IMR-90 (cell line): Measurements from ENCODE around the gene PRKACG. TPM values are rescaled to one million over a fixed set of nuclear protein-coding genes. Genes with fewer than 3 reads are reported as not detected.

Experiments used
- ATAC-seq: fragments of 200-7000 bp; cut with Tn5 transposase; 2 replicates; pipeline ENCODE4 v1.9.1; 2020; ENCODE audit warnings: low read depth, mild to moderate bottlenecking, moderate library complexity
- BruUV-seq: library from RNA; stranded (reverse); fragments of 400-500 nt; replicated peaks from 2 replicates; lab custom pipeline; 2021; lab: Mats Ljungman, UMichigan
- CTCF ChIA-PET: fragments of 300-600 bp; formaldehyde crosslinking; extraction: SDS; loops from one replicate; lab custom pipeline; 2021; ENCODE audit warnings: antibody characterized with exemption; lab: Yijun Ruan, JAX
- POLR2A ChIA-PET: fragments of 300-600 bp; sonication (Branson Sonifier 250); formaldehyde crosslinking; loops from one replicate; lab custom pipeline; 2022; ENCODE audit warnings: antibody characterized with exemption; ENCODE audit not compliant: unreplicated experiment; lab: Charles Lee
- DNase-seq: peaks from one replicate; pipeline ENCODE4 v3.0.0; 2013
- H2AFZ ChIP-seq: replicated peaks from 2 replicates; pipeline ENCODE3; 2013; ENCODE audit warnings: low read length, mild to moderate bottlenecking; ENCODE audit not compliant: poor library complexity
- H2AK5ac ChIP-seq: 2 replicates; pipeline ENCODE4 v1.6.1; 2013; ENCODE audit warnings: low read depth, low read length, inconsistent platforms
- H2AK9ac ChIP-seq: replicated peaks from 2 replicates; pipeline ENCODE3; 2013; ENCODE audit warnings: mild to moderate bottlenecking, low read depth, low read length, moderate library complexity; ENCODE audit not compliant: poor library complexity
- H2BK120ac ChIP-seq: 2 replicates; pipeline ENCODE4 v1.6.1; 2013; ENCODE audit warnings: low read depth, low read length, inconsistent platforms
- H2BK15ac ChIP-seq: 3 replicates; pipeline ENCODE4 v1.6.1; 2013; ENCODE audit warnings: low read depth, low read length, inconsistent platforms
- H2BK20ac ChIP-seq: 2 replicates; pipeline ENCODE4 v1.6.1; 2013; ENCODE audit warnings: low read depth, mild to moderate bottlenecking, inconsistent platforms, low read length, moderate library complexity
- H2BK5ac ChIP-seq: 2 replicates; pipeline ENCODE4 v1.6.1; 2013; ENCODE audit warnings: mild to moderate bottlenecking, low read depth, low read length, inconsistent platforms; ENCODE audit not compliant: poor library complexity, severe bottlenecking
- H3K14ac ChIP-seq: replicated peaks from 2 replicates; pipeline ENCODE4 v1.6.1; 2013; ENCODE audit warnings: low read depth, low read length, inconsistent platforms
- H3K18ac ChIP-seq: 2 replicates; pipeline ENCODE4 v1.6.1; 2013; ENCODE audit warnings: low read depth, low read length, control low read depth
- H3K23ac ChIP-seq: 2 replicates; pipeline ENCODE4 v1.6.1; 2013; ENCODE audit warnings: low read depth, low read length, inconsistent platforms
- H3K27ac ChIP-seq: 2 replicates; pipeline ENCODE4 v1.5.1; 2013; ENCODE audit warnings: mild to moderate bottlenecking, control low read depth, low read length; ENCODE audit not compliant: insufficient read depth
- H3K27me3 ChIP-seq: 2 replicates; pipeline ENCODE4 v1.6.1; 2013; ENCODE audit warnings: low read length; ENCODE audit not compliant: control insufficient read depth, insufficient read depth
- H3K36me3 ChIP-seq: 2 replicates; pipeline ENCODE4 v1.6.1; 2013; ENCODE audit warnings: low read length, mixed read lengths; ENCODE audit not compliant: control insufficient read depth, insufficient read depth
- H3K4ac ChIP-seq: 2 replicates; pipeline ENCODE4 v1.6.1; 2013; ENCODE audit warnings: low read depth, low read length, inconsistent platforms
- H3K4me1 ChIP-seq: 2 replicates; pipeline ENCODE4 v1.6.1; 2013; ENCODE audit warnings: low read length, mixed read lengths; ENCODE audit not compliant: control insufficient read depth, insufficient read depth
- H3K4me2 ChIP-seq: 2 replicates; pipeline ENCODE4 v1.6.1; 2013; ENCODE audit warnings: low read depth, mild to moderate bottlenecking, control low read depth, low read length, moderate library complexity
- H3K4me3 ChIP-seq: 2 replicates; pipeline ENCODE4 v1.5.1; 2013; ENCODE audit warnings: low read depth, mild to moderate bottlenecking, control low read depth, low read length, moderate library complexity; ENCODE audit not compliant: insufficient read depth
- H3K56ac ChIP-seq: 2 replicates; pipeline ENCODE4 v1.6.1; 2013; ENCODE audit warnings: low read length, inconsistent platforms; ENCODE audit not compliant: insufficient read depth; ENCODE audit errors: extremely low read depth
- H3K79me1 ChIP-seq, 2 experiments: 2 replicates each; pipeline ENCODE4 v1.6.1; 2013; ENCODE audit warnings: low read length in 2 of 2, inconsistent platforms in 1 of 2, low read depth in 1 of 2
- H3K9ac ChIP-seq: 2 replicates; pipeline ENCODE4 v1.6.1; 2013; ENCODE audit warnings: low read depth, low read length, control low read depth
- H3K9me1 ChIP-seq: 2 replicates; pipeline ENCODE4 v1.6.1; 2013; ENCODE audit warnings: low read length, inconsistent platforms; ENCODE audit not compliant: insufficient read depth
- H3K9me3 ChIP-seq: 2 replicates; pipeline ENCODE4 v1.6.1; 2013; ENCODE audit warnings: low read length; ENCODE audit not compliant: control insufficient read depth, insufficient read depth
- H4K20me1 ChIP-seq: 2 replicates; pipeline ENCODE4 v1.6.1; 2013; ENCODE audit warnings: low read length, inconsistent platforms; ENCODE audit not compliant: insufficient read depth
- H4K5ac ChIP-seq: 2 replicates; pipeline ENCODE4 v1.6.1; 2013; ENCODE audit warnings: mild to moderate bottlenecking, low read depth, low read length, control low read depth
- H4K8ac ChIP-seq, 2 experiments: 2 replicates each; pipeline ENCODE4 v1.6.1; 2013; ENCODE audit warnings: low read depth in 2 of 2, low read length in 2 of 2, control low read depth in 1 of 2, inconsistent platforms in 1 of 2
- H4K91ac ChIP-seq: 2 replicates; pipeline ENCODE4 v1.6.1; 2013; ENCODE audit warnings: low read depth, low read length, inconsistent platforms; ENCODE audit not compliant: insufficient read depth
- BHLHE40 ChIP-seq: fragments of 150-350 bp; IDR thresholded peaks from 2 replicates; pipeline ENCODE4 v1.6.1; 2016; ENCODE audit warnings: mild to moderate bottlenecking, low read depth, low read length
- CEBPB ChIP-seq: IDR thresholded peaks from 2 replicates; pipeline ENCODE4 v1.6.1; 2012; ENCODE audit warnings: low read depth, low read length, improper control_type of control experiment
- CHD1 ChIP-seq: IDR thresholded peaks from 2 replicates; pipeline ENCODE4 v1.6.1; 2012; ENCODE audit warnings: low read depth, low read length, improper control_type of control experiment
- FOS ChIP-seq: fragments of 150-350 bp; IDR thresholded peaks from 2 replicates; pipeline ENCODE4 v1.6.1; 2016; ENCODE audit warnings: low read depth, low read length
- MAZ ChIP-seq: IDR thresholded peaks from 2 replicates; pipeline ENCODE4 v1.6.1; 2012; ENCODE audit warnings: low read depth, mild to moderate bottlenecking, low read length, improper control_type of control experiment, moderate library complexity, borderline replicate concordance
- MXI1 ChIP-seq: IDR thresholded peaks from 2 replicates; pipeline ENCODE4 v1.6.1; 2012; ENCODE audit warnings: low read depth, mild to moderate bottlenecking, low read length, moderate library complexity, borderline replicate concordance
- NFE2L2 ChIP-seq: fragments of 150-350 bp; IDR thresholded peaks from 2 replicates; pipeline ENCODE4 v1.6.1; 2016; ENCODE audit warnings: low read depth, mild to moderate bottlenecking, low read length
- POLR2A ChIP-seq: IDR thresholded peaks from 2 replicates; pipeline ENCODE4 v1.6.1; 2012; ENCODE audit warnings: mild to moderate bottlenecking, low read depth, low read length
- RAD21 ChIP-seq: IDR thresholded peaks from 2 replicates; pipeline ENCODE4 v1.6.1; 2012; ENCODE audit warnings: low read length, improper control_type of control experiment
- RFX5 ChIP-seq: IDR thresholded peaks from 2 replicates; pipeline ENCODE4 v1.8.0; 2012; ENCODE audit warnings: low read depth, mild to moderate bottlenecking, low read length, moderate library complexity
- SMC3 ChIP-seq: fragments of 150-350 bp; IDR thresholded peaks from 2 replicates; pipeline ENCODE4 v1.6.1; 2016; ENCODE audit warnings: low read depth, mild to moderate bottlenecking, antibody characterized with exemption, low read length, moderate library complexity
- USF2 ChIP-seq: fragments of 150-350 bp; IDR thresholded peaks from 2 replicates; pipeline ENCODE4 v1.6.1; 2017; ENCODE audit warnings: mild to moderate bottlenecking, antibody characterized with exemption, low read length, low read depth
- WGBS, 2 experiments: methylation state at CpG; one replicate each; pipeline versions ENCODE4 v1.1.5 to v1.1.7; 2013; ENCODE audit warnings: missing lambda C conversion rate in 2 of 2; ENCODE audit not compliant: insufficient read length in 1 of 2; ENCODE audit errors: extremely low coverage in 2 of 2; 5-methylcytosine and 5-hydroxymethylcytosine counted together
- dilution Hi-C: fragments of 300-500 bp; cut with HindIII; formaldehyde crosslinking; loops from one replicate; pipeline ENCODE4 v1.14.3; 2018; ENCODE audit warnings: low sequenced_read_pairs; ENCODE audit not compliant: unreplicated experiment
- in situ Hi-C: fragments of 300-500 bp; cut with MboI; formaldehyde crosslinking; loops from 3 replicates; pipeline ENCODE4 v1.14.3; 2019; ENCODE audit warnings: low sequenced_read_pairs, inconsistent platforms, mixed read lengths
- intact Hi-C: fragments of 100-400 bp; cut with micrococcal nuclease; formaldehyde crosslinking; loops from 2 replicates; pipeline ENCODE4 v1.10.0; 2022
- polyA plus RNA-seq, 3 experiments: library from polyadenylated mRNA; depleted of rRNA; stranded (reverse); fragments of >200 nt; gene quantifications; 2 replicates each; pipeline ENCODE4 v1.2.3, GENCODE V29; 2012; ENCODE audit warnings: low replicate concordance in 1 of 3
- total RNA-seq: library from RNA; depleted of rRNA; stranded (reverse); fragments of >200 nt; gene quantifications from 2 replicates; pipeline ENCODE4 v1.2.3, GENCODE V29; 2012
- TF ChIP-seq, protein P1 (sequence below): fragments of 150-350 bp; IDR thresholded peaks from 2 replicates; pipeline ENCODE4 v1.6.1; 2016; ENCODE audit warnings: low read depth, mild to moderate bottlenecking, low read length, moderate library complexity, borderline replicate concordance

Gene PRKACG
- total and polyA plus RNA-seq, 2 of the 4 experiments (the other 2 are of a cell fraction): not detected

DNA sequence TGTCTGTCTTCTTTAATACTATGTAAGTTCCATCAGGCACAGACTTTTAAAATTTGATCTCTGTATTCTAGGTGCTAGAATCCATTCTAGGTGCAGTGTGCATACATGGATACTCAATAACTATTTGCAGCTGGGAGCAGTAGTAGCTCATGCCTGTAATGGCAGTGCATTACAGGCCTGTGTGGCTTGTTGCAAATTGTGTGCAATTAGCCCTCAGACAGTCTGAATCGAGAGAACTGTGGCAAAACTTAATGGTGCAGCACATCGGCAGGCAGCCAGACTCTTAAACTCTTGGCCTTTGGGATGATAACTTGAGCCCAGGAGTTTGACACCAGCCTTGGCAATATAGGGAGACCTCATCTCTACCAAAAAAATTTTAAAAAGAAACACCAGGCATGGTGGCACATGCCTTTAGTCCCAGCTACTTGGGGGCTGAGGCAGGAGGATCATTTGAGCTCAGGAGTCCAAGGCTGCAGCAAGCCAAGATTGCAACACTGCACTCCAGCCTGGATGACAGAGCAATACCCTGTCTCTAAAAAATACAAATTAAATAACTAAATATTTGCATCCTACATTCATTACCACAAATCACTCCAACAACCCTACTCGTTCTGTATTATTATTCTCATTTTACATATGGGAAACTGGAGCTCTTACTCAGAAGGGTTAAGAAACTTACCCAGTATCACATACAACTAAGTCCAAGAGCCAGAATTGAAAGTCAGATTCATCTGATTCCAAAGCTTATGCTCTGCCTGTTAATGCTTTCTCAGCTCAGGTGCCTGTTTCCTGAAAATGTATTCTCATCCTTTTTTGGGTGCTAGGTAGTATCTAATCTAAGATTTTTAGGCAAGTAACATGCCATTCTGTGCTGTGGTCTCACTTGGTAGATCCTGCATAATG lies 30.1 kb downstream of the PRKACG start:
- POLR2A ChIA-PET: no interaction called here
- H3K56ac ChIP-seq: no peak overlapping the region
- CTCF ChIA-PET: interaction anchor here (0.6 to 1.3 kb wide), 2 partner anchors 16 to 45 kb away, joined by 3 to 6 read pairs; no protein-coding TSS in a partner anchor

More for the DNA sequence above, 30.1 kb downstream of the PRKACG start:
- no peak for TF ChIP-seq USF2
- TF ChIP-seq CHD1: no peak
- TF ChIP-seq MXI1: no peak
- TF ChIP-seq NFE2L2: no peak
- TF ChIP-seq SMC3: no peak
- no peak for TF ChIP-seq POLR2A
- TF ChIP-seq BHLHE40: no peak
- TF ChIP-seq RAD21: no peak
- TF ChIP-seq, protein P1, sequence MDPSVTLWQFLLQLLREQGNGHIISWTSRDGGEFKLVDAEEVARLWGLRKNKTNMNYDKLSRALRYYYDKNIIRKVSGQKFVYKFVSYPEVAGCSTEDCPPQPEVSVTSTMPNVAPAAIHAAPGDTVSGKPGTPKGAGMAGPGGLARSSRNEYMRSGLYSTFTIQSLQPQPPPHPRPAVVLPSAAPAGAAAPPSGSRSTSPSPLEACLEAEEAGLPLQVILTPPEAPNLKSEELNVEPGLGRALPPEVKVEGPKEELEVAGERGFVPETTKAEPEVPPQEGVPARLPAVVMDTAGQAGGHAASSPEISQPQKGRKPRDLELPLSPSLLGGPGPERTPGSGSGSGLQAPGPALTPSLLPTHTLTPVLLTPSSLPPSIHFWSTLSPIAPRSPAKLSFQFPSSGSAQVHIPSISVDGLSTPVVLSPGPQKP: no peak
- no peak for TF ChIP-seq FOS
- TF ChIP-seq CEBPB: no peak
- TF ChIP-seq RFX5: no peak
- TF ChIP-seq MAZ: no peak
- Histone ChIP-seq H2BK15ac (no peak overlapping the region), H2AK9ac (no peak overlapping the region), H2AK5ac (no peak overlapping the region), H3K79me1 (no peaks in the 10 kb centered on the region), H4K20me1 (no peaks in the 10 kb centered on the region), H4K8ac (no peak overlapping the region), H3K4me2 (no peak overlapping the region), H3K9ac (no peak overlapping the region), H3K18ac (no peak overlapping the region), H4K5ac (no peak overlapping the region), H3K27ac (no peak overlapping the region), H3K23ac (no peak overlapping the region), H3K9me3 (no peaks in the 10 kb centered on the region), H3K4me3 (no peak overlapping the region), H3K4ac (no peak overlapping the region), H3K36me3 (no peaks in the 10 kb centered on the region), H3K27me3 (peaks cover 4% of the 10 kb centered on the region), H4K91ac (no peak overlapping the region), H2BK20ac (no peak overlapping the region), H2AFZ (no peak overlapping the region), H3K14ac (no peak overlapping the region), H2BK120ac (no peak overlapping the region), H3K9me1 (no peaks in the 10 kb centered on the region), H2BK5ac (no peak overlapping the region), H3K4me1 (no peaks in the 10 kb centered on the region)
- no peak for DNase-seq
- BruUV-seq: no TSS peak
- intact Hi-C loops: no loop called here
- in situ Hi-C loops: no loop called here
- dilution Hi-C loops: no loop called here
- 0 to 100% methylated on average over 1 to 2 of the region's 3 CpGs for WGBS, 2 experiments
- no peak for ATAC-seq
